ENCODE data around the gene SEMG1.

- no peak for TF ChIP-seq CTCF (IDR thresholded peaks at IDR 0.05)
- no peak for TF ChIP-seq POLR2A (IDR thresholded peaks at IDR 0.05)
- TF ChIP-seq POLR2AphosphoS5 (IDR thresholded peaks at IDR 0.05) = no peak
- no peak for TF ChIP-seq EP300 (IDR thresholded peaks at IDR 0.05)
Observed at GRCh38 chr20:45183084-45183483, 23.7 kb upstream of the SEMG1 start.

All from sigmoid colon (tissue), 4 donors.